NCI-H2171 (cell line): ENCODE results near the gene CHRNE.

Experiments
- DNase-seq: peaks from one replicate; lab custom pipeline; 2025; lab: John Stamatoyannopoulos, UW

The CHRNE gene

DNA sequence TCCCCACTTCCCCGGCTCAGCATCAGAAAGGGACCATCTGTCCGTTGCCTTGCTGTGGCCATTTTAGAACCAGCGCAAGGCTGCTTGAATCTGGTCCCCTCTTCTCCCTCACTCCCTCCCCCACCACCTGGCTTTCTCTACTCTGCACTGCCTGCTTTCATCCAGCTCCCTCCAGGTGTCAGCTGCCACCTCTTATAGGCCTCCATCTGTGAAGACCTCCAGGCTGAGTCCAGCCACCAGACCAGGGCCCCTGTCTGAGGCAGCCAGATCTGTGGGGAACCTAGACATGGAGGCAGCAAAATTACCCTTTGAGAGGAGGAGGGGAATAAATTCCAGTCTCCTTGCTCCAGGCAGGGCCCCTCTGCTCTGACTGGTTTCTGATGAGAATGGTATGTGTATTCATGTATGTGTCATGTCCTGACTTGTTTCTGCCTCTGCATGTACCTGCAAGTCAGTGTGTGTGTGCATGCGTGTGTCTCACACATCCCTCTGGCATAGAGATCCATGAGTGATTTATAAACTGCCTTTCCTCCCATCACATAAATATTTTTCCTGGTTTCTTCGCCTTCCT is 48.7 kb downstream of the CHRNE start:
- peak; percentile 83 for DNase-seq

DNA sequence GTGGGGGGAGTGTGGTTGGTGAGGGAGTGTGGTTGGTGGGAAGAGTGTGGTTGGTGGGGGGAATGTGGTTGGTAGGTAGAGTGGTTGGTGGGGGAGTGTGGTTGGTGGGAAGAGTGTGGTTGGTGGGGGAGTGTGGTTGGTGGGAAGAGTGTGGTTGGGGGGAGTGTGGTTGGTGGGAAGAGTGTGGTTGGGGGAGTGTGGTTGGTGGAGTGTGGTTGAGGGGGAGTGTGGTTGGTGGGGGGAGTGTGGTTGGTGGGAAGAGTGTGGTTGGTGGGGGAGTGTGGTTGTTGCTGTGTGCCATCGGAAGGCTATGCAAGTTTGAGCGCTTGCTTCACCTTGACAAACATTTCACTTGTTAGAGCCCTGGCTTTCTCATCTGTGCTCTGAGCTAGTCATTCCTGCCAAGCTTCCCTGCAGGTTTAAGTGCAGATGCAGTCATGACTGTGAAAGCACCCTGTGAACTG is 49.7 kb downstream of the CHRNE start:
- no peak for DNase-seq

DNA sequence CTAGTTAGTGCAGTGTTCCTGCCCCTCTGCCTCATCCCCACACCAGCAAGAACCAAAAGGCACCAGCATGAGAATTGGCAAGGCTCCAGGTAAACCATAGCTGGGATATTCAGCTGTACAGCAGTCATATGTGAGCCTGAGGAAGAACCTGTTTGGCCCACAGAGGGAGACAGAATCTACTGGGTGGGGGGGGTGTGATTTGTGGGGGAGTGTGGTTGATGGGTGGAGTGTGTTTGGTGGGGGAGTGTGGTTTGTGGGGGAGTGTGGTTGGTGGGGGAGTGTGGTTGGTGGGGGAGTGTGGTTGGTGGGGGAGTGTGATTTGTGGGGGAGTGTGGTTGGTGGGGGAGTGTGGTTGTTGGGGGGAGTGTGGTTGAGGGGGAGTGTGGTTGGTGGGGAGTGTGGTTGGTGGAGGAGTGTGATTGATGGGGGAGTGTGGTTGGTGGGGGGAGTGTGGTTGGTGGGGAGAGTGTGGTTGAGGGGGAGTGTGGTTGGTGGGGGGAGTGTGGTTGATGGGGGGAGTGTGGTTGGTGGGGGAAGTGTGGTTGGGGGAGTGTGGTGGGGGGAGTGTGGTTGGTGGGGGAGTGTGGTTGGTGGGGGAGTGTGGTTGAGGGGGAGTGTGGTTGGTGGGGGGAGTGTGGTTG is 50.2 kb downstream of the CHRNE start:
- DNase-seq, result peak; percentile 25

- DNase-seq, result no peak
These were observed 51.8 kb downstream of the CHRNE start for GRCh38 chr17:4851084-4851483.

- no peak for DNase-seq
These were observed 52.7 kb downstream of the CHRNE start for GRCh38 chr17:4850246-4850645.

- no peak for DNase-seq
These were observed 53.8 kb downstream of the CHRNE start for GRCh38 chr17:4849011-4849536.
